HG03196 (cell line): Measurements from ENCODE around the gene SECISBP2.
A peak's percentile ranks its signal among the peaks of the same experiment; 100 is the strongest.
"Not testable (repeated sequence)": the region's sequence is repeated elsewhere in the genome, so short reads cannot be mapped to it uniquely, and the experiment has no call there.

Source experiments
- ATAC-seq: cut with Tn5 transposase; IDR thresholded peaks from one replicate; pipeline ENCODE4 v1.9.1; 2021; ENCODE audit not compliant: unreplicated experiment

Gene SECISBP2, protein sequence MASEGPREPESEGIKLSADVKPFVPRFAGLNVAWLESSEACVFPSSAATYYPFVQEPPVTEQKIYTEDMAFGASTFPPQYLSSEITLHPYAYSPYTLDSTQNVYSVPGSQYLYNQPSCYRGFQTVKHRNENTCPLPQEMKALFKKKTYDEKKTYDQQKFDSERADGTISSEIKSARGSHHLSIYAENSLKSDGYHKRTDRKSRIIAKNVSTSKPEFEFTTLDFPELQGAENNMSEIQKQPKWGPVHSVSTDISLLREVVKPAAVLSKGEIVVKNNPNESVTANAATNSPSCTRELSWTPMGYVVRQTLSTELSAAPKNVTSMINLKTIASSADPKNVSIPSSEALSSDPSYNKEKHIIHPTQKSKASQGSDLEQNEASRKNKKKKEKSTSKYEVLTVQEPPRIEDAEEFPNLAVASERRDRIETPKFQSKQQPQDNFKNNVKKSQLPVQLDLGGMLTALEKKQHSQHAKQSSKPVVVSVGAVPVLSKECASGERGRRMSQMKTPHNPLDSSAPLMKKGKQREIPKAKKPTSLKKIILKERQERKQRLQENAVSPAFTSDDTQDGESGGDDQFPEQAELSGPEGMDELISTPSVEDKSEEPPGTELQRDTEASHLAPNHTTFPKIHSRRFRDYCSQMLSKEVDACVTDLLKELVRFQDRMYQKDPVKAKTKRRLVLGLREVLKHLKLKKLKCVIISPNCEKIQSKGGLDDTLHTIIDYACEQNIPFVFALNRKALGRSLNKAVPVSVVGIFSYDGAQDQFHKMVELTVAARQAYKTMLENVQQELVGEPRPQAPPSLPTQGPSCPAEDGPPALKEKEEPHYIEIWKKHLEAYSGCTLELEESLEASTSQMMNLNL

DNA sequence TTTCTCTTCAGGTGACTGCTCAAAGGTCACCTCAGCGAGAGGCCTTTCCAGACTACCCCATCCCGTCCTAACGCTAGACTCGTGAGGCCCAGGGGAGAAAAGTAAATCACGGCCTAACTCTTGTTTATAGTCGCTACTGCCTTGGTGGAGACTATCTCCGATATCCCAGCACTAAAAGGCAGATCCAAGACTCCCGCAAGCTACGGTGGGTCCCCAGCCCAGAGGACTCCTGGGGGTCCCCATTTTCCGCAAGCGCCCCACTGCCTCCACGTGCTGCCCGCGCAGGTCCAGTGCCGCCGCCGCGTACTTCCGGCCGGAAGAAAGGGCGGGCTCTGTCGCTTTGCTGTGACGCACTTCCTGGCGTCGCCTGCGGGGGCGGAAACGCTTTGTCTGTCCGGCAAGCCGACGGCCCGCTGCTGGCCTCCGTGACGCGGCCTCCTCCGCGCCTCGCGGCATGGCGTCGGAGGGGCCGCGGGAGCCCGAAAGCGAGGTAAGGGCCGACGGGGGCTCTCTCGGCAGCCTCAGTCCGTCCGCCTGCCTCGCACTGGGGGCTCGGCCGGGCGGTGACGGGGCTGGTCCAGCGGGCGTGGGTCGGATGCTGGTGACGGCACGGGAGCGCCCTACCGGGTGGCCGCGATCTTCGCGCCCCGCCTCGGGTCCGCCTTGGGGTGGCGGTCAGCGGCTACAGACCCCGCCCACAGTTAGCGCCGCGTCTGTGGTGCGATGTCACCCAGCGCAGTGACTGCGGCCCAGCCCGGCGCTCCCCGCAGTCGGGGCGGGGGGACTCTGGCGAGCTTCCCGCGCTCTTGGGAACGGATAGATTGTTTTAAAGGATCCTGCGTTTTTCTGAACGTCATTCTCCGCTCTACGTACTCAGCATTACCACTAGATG lies at the start of gene SECISBP2:
Gene SECISBP2, plus strand, starts transcription at position 378 of the 892 bp plus-strand sequence. Its CDS starts 77 bp downstream, at position 455.
- ATAC-seq: peak; percentile 90

DNA sequence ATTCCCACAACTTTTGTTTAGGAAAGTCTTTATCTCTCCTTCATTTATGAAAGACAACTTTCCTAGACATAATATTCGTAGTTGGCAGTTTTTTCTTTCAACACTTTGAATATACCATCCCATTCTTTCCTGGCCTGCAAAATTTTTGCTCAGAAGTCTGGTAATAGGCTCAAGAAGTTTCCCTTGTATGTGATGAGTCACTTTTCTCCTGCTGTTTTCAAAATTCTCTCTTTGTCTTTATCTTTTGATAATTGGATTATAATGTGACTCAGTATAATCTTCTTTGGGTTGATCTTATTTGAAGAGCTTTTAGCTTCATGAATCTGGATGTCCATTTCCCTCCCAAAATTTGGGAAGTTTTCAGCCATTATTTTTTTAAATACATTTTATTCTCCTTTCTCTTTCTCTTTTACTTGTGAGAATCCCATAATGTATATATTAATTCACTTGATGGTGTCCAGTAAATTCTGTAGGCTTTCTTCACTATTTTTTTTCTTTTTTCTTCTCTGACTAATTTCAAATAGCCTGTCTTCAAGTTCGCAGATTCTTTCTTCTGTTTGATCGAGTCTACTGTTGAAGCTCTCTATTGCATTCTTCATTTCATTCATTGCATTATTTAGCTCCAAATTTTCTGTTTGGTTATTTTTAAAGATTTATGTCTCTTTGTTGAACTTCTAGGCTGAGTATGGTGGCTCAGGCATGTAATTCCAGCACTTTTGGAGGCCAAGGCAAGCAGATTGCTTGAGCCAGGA lies 44.6 kb upstream of the SECISBP2 start:
- ATAC-seq: no peak

DNA sequence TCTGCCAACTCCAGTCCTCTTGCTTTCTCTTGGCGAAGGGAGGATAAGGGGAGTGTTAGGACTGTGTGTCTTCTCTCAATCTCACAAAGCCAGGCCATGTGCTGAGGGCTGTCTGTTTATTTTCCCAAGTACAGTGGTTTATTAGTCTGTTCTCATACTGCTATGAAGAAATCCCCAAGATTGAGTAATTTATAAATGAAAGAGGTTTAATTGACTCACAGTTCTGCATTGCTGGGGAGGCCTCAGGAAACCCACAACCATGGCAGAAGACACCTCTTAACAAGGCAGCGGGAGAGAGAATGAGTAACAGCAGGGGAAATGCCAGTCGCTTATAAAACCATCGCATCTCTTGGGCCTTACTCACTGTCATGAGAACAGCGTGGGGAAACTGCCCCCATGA lies 43.5 kb upstream of the SECISBP2 start:
- ATAC-seq: no peak

DNA sequence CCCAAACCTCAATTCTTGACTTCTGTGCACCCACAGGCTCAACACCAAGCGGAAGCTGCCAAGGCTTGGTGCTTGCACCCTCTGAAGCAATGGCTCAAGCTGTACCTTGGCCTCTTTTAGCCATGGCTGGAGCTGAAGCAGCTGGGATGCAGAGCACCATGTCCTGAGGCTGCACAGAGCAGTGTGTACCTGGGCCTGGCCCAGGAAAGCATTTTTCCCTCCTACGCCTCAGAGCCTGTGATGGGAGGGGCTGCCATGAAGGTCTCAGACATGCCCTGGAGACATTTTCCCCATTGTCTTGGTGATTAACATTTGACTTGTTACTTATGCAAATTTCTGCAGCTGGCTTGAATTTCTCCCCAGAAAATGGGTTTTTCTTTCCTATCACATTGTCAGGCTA lies 42.3 kb upstream of the SECISBP2 start:
- not testable (repeated sequence) for ATAC-seq

DNA sequence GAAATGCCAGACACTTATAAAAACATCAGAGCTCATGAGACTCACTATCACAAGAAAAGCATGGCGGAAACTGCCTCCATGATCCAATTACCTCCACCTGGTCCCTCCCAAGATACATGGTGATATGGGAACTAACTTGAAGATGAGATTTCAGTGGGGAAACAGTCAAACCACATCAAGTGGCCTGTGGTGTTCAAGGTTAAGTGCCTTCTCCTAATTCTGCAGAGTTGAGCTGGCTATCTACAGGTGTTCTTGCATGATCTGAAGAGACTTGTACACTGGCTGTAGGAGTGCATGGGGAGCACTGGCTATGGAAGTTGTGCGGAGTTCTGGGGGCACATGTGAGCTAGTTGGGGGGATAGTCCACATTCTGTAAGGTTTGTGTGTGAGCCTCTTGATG lies 41.3 kb upstream of the SECISBP2 start:
- ATAC-seq: no peak

DNA sequence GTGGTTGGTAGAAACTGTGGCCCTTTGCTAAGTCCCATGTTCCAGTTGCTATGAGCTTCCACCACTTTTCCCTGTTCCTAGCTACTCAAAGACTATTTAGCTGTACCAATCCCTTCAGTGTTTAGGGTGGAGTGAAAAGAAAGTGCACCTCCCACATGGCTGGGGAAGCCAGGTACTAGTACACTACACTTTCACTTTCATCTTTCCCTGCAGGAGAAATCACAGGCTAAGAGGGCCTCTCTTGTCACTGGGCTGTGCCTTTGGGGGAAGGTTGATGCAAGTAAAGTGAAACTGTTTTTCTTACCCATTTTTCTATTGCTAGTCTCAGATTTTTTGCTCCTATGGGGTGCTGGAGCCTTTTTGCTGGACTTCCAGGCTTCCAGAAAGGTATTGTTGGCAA lies 40.8 kb upstream of the SECISBP2 start:
- no peak for ATAC-seq

DNA sequence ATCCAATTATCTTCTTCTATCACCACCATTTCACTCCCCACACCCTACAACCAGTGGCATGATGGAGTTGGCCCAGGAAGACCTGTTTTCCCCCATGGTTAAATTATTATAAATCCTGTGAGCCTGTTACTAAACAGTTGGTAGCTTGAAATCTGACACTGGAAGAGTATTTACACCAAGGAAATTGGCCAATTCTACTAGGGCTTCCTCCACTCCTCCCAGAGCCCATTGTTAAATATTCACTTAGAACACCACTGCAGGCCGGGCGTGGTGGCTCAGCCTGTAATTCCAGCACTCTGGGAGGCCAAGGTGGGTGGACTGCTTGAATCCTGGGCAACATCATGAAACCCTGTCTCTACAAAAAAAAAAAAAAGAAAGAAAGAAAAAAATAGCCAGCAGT lies 39.7 kb upstream of the SECISBP2 start:
- ATAC-seq: no peak

DNA sequence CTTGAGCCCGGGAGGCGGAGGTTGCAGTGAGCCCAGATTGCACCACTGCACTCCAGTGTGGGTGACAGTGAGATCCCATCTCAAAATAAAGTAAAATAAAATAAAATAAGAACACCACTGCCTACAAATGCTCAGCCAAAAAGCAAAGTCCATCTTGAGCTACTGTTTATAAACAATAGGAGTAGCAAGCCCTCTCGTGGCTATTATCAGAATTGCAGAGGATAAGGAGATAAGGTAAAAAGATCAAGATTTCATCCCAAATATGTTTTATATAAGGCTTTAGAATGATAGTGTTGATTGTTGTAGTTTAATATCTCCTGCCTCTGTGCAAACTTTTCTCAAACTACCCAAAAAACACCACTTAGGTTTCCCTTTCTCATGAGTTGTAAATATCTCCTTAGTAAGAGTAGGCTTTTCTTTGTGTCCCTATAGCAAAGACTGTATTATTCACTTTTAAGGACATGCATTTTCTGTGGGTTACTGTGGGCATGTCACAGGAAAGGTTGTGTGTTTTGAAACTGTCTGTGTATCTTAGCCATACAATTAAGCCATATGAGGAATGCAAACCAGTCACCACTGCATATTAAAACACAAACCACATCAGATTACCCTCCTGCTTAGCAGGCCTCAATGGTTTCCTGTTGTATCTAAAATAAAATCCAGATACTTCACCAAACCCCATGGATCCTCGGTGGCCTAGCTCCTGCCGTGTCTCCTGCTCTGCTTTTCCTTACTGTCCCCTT lies 39.1 kb upstream of the SECISBP2 start:
- no peak for ATAC-seq

DNA sequence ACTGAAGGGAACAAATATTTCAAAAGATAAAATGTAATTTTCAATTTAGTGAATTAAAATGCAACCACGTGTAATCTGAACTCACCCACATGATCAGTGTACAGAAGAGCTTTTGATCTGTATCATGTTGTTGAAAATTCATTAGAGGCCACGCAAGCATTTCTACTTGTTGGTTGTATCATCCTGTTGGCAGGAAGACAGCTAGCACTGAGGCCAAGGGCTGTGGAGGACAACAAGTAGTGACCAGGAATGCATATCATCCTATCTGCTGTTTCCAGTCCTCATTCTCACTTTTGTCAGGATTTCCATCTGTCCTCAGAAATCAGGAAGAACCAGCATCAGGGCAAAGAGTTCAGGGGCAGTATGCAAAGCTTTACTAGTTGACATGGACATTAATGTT lies 37.2 kb upstream of the SECISBP2 start:
- no peak for ATAC-seq

DNA sequence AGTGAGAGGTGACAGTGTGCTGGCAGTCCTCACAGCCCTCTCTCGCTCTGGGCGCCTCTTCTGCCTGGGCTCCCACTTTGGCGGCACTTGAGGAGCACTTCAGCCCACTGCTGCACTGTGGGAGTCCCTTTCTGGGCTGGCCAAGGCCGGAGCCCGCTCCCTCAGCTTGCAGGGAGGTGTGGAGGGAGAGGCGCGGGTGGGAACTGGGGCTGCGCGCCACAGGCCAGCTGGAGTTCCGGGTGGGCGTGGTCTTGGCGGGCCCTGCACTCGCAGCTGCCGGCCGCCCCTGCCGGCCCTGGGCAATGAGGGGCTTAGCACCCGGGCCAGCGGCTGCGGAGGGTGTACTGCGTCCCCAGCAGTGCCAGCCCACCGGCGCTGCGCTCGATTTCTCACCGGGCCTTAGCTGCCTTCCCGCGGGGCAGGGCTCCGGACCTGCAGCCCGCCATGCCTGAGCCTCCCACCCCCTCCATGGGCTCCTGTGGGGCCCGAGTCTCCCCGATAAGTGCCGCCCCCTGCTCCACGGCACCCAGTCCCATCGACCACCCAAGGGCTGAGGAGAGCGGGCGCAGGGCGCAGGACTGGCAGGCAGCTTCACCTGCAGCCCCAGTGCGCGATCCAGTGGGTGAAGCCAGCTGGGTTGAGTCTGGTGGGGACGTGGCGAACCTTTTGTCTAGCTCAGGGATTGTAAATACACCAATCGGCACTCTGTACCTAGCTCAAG lies 35.9 kb upstream of the SECISBP2 start:
- not testable (repeated sequence) for ATAC-seq

DNA sequence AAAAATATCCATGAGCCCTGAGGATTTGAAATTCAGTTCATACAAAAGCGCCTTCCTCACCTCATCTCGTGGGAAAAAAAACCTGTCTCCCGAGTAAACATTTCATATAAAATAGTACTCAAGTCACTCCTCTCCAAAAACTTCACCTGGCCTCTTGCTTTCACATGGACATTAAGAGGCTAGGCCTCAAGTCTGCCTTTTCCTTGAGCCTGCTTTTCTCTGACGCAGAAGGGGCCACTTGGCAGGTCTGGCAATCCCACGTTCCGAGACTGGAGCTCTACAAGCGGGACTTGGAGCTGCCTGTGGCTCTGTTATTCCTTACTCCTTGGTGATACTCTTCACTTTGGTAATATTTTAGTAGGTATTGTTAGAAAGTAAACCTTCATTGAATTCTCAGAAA lies 34.2 kb upstream of the SECISBP2 start:
- no peak for ATAC-seq

DNA sequence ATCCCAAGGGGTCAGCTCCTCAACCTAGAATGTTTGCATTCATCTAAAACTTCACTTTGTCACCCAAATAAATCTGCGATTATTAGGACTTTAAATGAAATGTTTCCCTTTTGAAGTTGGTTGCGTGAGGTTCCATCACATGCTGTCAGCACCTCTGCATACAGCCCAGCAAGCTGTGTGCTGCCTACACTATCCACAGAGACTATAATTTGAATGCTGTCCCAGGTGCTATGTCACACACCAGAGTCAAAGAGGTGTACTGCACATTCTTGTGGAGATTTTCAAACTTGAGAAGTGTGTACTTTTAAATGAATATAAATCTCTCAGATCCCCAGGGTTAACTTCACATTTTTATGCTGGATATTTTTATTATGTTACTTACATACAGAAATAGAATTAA lies 26.6 kb upstream of the SECISBP2 start:
- ATAC-seq: no peak

DNA sequence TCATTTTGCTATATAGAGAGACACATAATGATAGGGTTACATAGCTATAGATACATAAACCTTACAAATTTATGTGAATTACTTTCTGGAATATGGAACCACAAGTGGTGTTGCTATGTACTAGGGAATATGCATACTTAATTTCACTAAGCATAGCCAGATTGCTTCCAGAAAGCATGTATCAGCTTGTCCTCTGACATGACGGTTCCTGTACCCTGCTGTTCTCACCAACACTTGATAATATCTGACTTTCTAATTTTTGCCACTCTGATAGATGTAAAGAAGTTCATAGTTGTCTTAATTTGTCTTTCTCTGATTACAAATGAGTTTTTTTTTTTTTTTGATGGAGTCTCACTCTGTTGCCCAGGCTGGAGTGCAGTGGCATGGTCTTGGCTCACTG lies 25.3 kb upstream of the SECISBP2 start:
- no peak for ATAC-seq

DNA sequence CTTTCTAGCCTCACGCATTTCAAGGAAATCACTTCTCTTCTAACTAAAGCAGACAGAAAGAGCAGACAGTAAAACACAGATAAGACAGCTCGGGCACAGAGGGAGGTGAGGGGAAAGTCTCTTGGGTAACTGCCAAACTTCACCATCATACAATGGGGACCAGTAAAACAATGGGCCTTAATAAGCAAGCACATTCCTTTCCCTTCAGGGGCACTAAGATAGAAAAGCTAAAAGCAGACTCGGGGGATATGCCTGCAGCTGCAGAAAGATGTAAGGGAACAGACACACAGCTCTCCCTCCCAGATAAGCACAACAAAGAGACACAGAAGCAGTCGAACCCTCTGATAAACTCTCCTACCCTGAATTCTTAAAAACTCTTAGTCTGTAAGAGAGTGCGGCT lies 22.9 kb upstream of the SECISBP2 start:
- no peak for ATAC-seq

DNA sequence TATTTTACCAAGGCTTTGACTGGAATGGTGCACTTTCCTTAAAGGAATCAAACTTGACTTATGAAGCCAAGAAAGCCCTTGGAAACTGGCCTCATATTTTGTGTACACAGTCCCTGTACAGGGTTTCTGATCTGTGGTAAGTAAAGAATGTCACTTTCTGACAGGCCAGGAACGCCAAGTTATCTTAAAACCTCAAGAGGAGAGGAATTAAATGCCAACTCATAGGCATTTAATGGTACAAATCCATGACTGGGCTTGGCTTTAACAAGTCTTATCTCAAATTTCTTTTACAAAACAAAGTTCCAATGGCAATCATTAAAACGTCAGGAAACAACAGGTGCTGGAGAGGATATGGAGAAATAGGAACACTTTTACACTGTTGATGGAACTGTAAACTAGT lies 16.3 kb upstream of the SECISBP2 start:
- ATAC-seq: not testable (repeated sequence)

DNA sequence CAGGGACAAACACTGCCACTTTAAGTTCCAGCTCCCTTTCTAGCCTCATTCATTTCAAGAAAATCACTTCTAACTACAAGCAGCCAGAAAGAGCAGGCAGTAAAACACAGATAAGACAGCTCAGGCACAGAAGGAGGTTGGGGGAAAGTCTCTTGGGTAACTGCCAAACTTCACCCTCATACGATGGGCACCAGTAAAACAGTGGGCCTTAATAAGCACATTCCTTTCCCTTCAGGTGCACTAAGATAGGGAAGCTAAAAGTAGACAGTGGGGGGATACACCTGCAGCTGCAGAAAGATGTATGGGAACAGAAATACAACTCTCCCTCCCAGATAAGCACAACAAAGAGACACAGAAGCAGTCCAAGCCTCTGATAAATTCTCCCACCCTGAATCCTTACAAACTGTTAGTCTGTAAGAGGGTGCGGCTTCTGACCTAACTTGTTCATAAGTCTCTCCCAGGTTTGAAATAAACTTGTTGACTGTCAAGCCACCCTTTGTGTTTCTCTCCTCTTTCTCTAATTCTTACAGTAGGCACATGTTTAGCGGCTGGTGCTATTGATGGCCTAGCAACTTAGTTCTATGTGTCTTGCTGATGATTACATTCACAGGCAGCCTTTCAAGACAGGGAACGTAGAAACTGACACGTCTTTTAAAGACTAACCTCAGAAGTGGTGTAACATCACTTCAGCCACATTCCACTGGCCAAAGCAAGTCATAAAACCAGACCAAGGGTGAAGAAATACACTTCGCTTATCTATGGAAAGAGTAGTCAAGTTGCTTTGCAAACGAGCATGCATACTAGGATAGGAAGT lies 14.1 kb upstream of the SECISBP2 start:
- ATAC-seq: no peak

DNA sequence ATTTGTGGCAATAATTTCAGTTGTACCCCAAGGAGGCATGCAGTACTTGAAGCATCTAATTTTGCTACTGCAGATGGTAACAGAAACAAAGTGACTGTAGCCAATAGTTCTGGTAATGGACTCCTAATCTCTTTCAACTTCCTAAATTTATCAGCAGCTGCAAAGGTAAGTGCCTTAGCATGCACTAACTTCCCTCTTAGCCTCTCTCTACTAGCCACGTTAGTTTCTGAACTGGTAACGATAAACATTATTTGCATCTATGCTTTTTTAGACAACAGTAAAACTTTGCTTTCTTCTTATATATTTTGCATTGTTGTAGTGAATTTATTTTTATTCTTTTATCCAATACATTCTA lies 13.5 kb upstream of the SECISBP2 start:
- no peak for ATAC-seq

DNA sequence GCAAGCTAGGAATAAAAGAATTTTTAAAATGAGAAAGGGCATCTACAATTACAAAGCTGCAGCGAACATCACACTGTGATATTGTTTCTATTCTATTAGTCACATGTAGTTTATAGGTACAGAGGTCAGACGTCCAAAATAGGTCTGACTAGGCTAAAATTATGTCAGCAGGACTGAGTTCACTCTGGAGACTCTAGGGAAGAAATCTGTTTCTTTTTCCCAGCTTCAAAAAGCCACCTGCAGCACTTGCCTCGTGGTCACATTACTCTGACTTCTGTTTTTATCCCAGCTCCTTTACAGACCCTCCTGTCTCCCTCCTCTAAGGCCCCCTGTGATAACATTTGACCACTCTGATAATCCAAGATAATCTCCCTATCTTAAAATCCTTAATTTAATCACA lies 12.4 kb upstream of the SECISBP2 start:
- ATAC-seq: no peak
